Stimulated activated naive CD8-positive, alpha-beta T cell treated with anti-CD3 and anti-CD28 coated beads, Interleukin-15, Interleukin-2, amounts not matched to agents 100 U/mL and 50 U/mL, for 24 hours (primary cell): ENCODE data around the gene DCUN1D2.
A peak's percentile ranks its signal among the peaks of the same experiment; 100 is the strongest.
"Not testable (repeated sequence)": the region's sequence is repeated elsewhere in the genome, so short reads cannot be mapped to it uniquely, and the experiment has no call there.

Experiments
- ATAC-seq: fragments of 150-1000 bp; cut with Tn5 transposase; one replicate; pipeline ENCODE4 v1.10.0; 2021
- DNase-seq: peaks from one replicate; pipeline ENCODE4 v3.0.0; 2021

Gene DCUN1D2

GRCh38 chr13:113464476-113464875 lies 26.0 kb downstream of the DCUN1D2 start:
- ATAC-seq (no peak), DNase-seq (no peak)

GRCh38 chr13:113461022-113461751 lies 29.3 kb downstream of the DCUN1D2 start:
- ATAC-seq = no peak
- no peak for DNase-seq

- ATAC-seq = no peak
- DNase-seq = no peak
Observed at GRCh38 chr13:113460599-113460998, 29.9 kb downstream of the DCUN1D2 start.

GRCh38 chr13:113460064-113460555 lies 30.4 kb downstream of the DCUN1D2 start:
- DNase-seq (no peak), ATAC-seq (no peak)

GRCh38 chr13:113458253-113459065 lies 32.1 kb downstream of the DCUN1D2 start:
- DNase-seq (peak; percentile 21), ATAC-seq (no peak)

- ATAC-seq = no peak
- no peak for DNase-seq
Observed at GRCh38 chr13:113457510-113457909, 33.0 kb downstream of the DCUN1D2 start.

- no peak for ATAC-seq
Observed at GRCh38 chr13:113456116-113456702, 34.3 kb downstream of the DCUN1D2 start.

GRCh38 chr13:113455384-113455783 lies 35.1 kb downstream of the DCUN1D2 start:
- no peak for ATAC-seq
- DNase-seq = no peak

More at GRCh38 chr13:113456116-113456702, 34.3 kb downstream of the DCUN1D2 start:
- no peak for DNase-seq

GRCh38 chr13:113454936-113455335 lies 35.6 kb downstream of the DCUN1D2 start:
- no peak for DNase-seq
- ATAC-seq = no peak

GRCh38 chr13:113452942-113453901 lies 37.3 kb downstream of the DCUN1D2 start, which contains the start of gene ADPRHL1:
TSS of gene ADPRHL1 (minus strand) at chr13:113453488. CDS start at chr13:113453437, 51 bp downstream.
- DNase-seq (no peak), ATAC-seq (no peak)

- DNase-seq (no peak), ATAC-seq (no peak)
Observed at GRCh38 chr13:113452466-113452865, 38.0 kb downstream of the DCUN1D2 start.

- ATAC-seq (no peak), DNase-seq (no peak)
Observed at GRCh38 chr13:113451951-113452421, 38.5 kb downstream of the DCUN1D2 start.

- DNase-seq = not testable (repeated sequence)
Observed at GRCh38 chr13:113450861-113451620, 39.5 kb downstream of the DCUN1D2 start.

GRCh38 chr13:113450348-113450744 lies 40.2 kb downstream of the DCUN1D2 start:
- not testable (repeated sequence) for ATAC-seq, DNase-seq

More at GRCh38 chr13:113450861-113451620, 39.5 kb downstream of the DCUN1D2 start:
- ATAC-seq = not testable (repeated sequence)

- no peak for ATAC-seq
- DNase-seq = no peak
Observed at GRCh38 chr13:113449693-113450347, 40.7 kb downstream of the DCUN1D2 start.

GRCh38 chr13:113448885-113449692 lies 41.4 kb downstream of the DCUN1D2 start:
- peak; percentile 56 for DNase-seq
- peak; percentile 82 for ATAC-seq

- no peak for ATAC-seq
- DNase-seq = no peak
Observed at GRCh38 chr13:113448545-113448884, 42.0 kb downstream of the DCUN1D2 start.

GRCh38 chr13:113447596-113447995 lies 42.9 kb downstream of the DCUN1D2 start:
- no peak for ATAC-seq
- no peak for DNase-seq

GRCh38 chr13:113446488-113446854 lies 44.0 kb downstream of the DCUN1D2 start:
- DNase-seq = no peak
- ATAC-seq = no peak
